ENCODE measurements around the gene MFN2. TPM values are rescaled to one million over a fixed set of nuclear protein-coding genes. Genes with fewer than 3 reads are reported as not detected.

MFN2 gene
- total and polyA plus RNA-seq, 2 experiments from 2014 or later, result 48.0 to 57.9 TPM

DNA sequence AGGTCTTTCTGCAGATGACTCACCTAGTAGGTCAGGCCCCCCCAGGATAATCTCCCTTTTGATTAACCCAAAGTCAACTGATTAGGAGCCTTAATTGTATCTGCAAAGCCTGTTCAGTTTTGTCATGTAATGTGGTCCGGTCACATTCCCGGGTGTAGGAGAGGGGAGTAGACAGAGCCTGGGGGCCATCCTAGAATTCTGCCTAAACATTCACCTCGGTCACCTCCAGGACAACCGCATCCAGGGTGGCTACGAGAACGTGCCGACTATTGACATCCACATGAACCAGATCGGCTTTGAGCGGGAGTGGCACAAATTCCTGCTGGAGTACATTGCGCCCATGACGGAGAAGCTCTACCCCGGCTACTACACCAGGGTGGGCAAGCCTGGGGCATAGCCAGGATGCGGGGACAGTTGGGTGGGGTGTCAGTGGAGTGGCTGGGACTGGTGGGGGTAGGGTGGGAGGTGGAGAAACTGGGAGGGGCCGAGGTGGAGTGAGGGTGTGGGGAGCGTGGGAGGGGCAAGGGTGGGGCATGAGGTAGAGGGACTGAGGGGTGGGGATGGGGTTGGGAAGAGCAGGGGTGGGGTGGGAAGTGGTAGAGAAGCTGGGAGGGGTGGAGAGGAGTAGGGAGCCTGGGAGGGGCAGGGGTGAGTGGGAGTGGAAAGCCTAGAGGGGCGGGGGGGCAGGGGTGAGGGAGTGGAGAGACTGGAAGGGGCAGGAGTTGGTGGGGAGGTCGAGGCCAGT lies 9.6 kb upstream of the MFN2 start:
- H3K4me3 ChIP-seq, result no peak overlapping the region
- H3K9me2 ChIP-seq (ENCODE audit: insufficient read depth), result no peaks in the 10 kb centered on the region
- no peak overlapping the region for H3K4me2 ChIP-seq (ENCODE audit: unreplicated experiment)
- 89 to 94% methylated on average over 13 to 17 of the region's 17 CpGs for WGBS, 2 experiments (ENCODE audit: low coverage in 1 of 2, low lambda C conversion rate in 2 of 2, missing lambda C conversion rate in 2 of 2)
- TF ChIP-seq EZH2phosphoT487 (IDR thresholded peaks at IDR 0.05; ENCODE audit: insufficient read depth, low read depth), result no peak
- TF ChIP-seq EZH2 (IDR thresholded peaks at IDR 0.05; ENCODE audit: insufficient read depth, poor library complexity, severe bottlenecking), result no peak
- no peaks in the 10 kb centered on the region for H3K79me2 ChIP-seq (ENCODE audit: insufficient read depth)
- H3K27me3 ChIP-seq (replicated peaks; ENCODE audit: insufficient read depth), result no peaks in the 10 kb centered on the region
- no peak overlapping the region for H3K9ac ChIP-seq
- no peaks in the 10 kb centered on the region for H3K9me3 ChIP-seq (ENCODE audit: low read depth)
- H3F3A ChIP-seq (ENCODE audit: insufficient read depth), result 0 out of 2 replicates have a peak, but pooled peaks cover 2% of the 10 kb centered on the region
- no peaks in the 10 kb centered on the region for H3K4me1 ChIP-seq (ENCODE audit: insufficient read depth)
- peaks cover 39% of the 10 kb centered on the region for H3K36me3 ChIP-seq (ENCODE audit: low read depth)
- no peaks in the 10 kb centered on the region for H4K20me1 ChIP-seq (ENCODE audit: insufficient read depth)
- H3K27ac ChIP-seq, result no peak overlapping the region
- DNase-seq, result no peak
- no peak overlapping the region for H2AFZ ChIP-seq
- in situ Hi-C loops (cut with MboI), result no loop called here

GRCh38 chr1:11977625-11978024 lies 2.6 kb upstream of the MFN2 start:
- Histone ChIP-seq H3K79me2 (ENCODE audit: insufficient read depth) (peaks cover 22% of the 10 kb centered on the region), H3K9ac (no peak overlapping the region), H3K4me1 (ENCODE audit: insufficient read depth) (peaks cover 41% of the 10 kb centered on the region), H3K27me3 (replicated peaks; ENCODE audit: insufficient read depth) (no peaks in the 10 kb centered on the region), H3K4me2 (ENCODE audit: unreplicated experiment) (peak overlapping the region; percentile 26), H3K9me3 (ENCODE audit: low read depth) (no peaks in the 10 kb centered on the region), H4K20me1 (ENCODE audit: insufficient read depth) (no peaks in the 10 kb centered on the region), H3K4me3 (no peak overlapping the region), H3F3A (ENCODE audit: insufficient read depth) (peaks cover 42% of the 10 kb centered on the region), H3K9me2 (ENCODE audit: insufficient read depth) (no peaks in the 10 kb centered on the region), H2AFZ (no peak overlapping the region), H3K36me3 (ENCODE audit: low read depth) (peaks cover 24% of the 10 kb centered on the region), H3K27ac (peak overlapping the region; percentile 27)
- TF ChIP-seq EZH2phosphoT487 (IDR thresholded peaks at IDR 0.05; ENCODE audit: insufficient read depth, low read depth) (no peak), EZH2 (IDR thresholded peaks at IDR 0.05; ENCODE audit: insufficient read depth, poor library complexity, severe bottlenecking) (no peak)
- in situ Hi-C loops (cut with MboI), result no loop called here
- DNase-seq, result peak; percentile 82
- 4 to 7% methylated on average over 3 of the region's 3 CpGs for WGBS, 2 experiments (ENCODE audit: low coverage in 1 of 2, low lambda C conversion rate in 2 of 2, missing lambda C conversion rate in 2 of 2)

DNA sequence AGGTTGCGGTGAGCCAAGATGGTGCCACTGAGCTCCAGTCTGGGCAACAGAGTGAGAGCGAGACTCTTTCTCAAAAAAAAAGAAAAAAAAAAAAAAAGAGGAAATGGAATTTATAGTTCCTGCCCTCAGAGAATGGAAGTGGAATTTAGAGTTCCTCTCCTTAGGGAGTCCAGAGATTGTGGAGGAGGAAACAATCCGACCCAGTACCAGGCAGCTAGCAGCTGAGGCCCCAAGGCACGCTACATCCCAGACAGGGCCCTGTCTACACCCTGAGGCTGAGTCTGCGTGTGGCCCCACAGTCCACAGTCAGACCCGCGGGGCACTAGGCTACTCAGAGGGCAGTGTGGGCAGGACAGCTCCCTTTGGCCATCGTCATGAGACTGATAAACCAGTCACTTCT lies 1.9 kb upstream of the MFN2 start:
- Histone ChIP-seq H3K4me2 (ENCODE audit: unreplicated experiment) (no peak overlapping the region), H2AFZ (no peak overlapping the region)
- WGBS, 2 experiments (ENCODE audit: low coverage in 1 of 2, low lambda C conversion rate in 2 of 2, missing lambda C conversion rate in 2 of 2), result 96 to 97% methylated on average over 8 of the region's 8 CpGs

GRCh38 chr1:11979028-11979850 lies 1.0 kb upstream of the MFN2 start:
- peaks cover 19% of the 10 kb centered on the region for H3K36me3 ChIP-seq (ENCODE audit: low read depth)
- peaks cover 42% of the 10 kb centered on the region for H3F3A ChIP-seq (ENCODE audit: insufficient read depth)
- DNase-seq, result peak; percentile 90
- in situ Hi-C loops (cut with MboI), result no loop called here
- peak overlapping the region; percentile 76 for H2AFZ ChIP-seq
- 2 to 4% methylated on average over 29 of the region's 29 CpGs for WGBS, 2 experiments (ENCODE audit: low coverage in 1 of 2, low lambda C conversion rate in 2 of 2, missing lambda C conversion rate in 2 of 2)
- H3K9me3 ChIP-seq (ENCODE audit: low read depth), result no peaks in the 10 kb centered on the region
- peaks cover 41% of the 10 kb centered on the region for H3K4me1 ChIP-seq (ENCODE audit: insufficient read depth)
- peak overlapping the region; percentile 71 for H3K4me2 ChIP-seq (ENCODE audit: unreplicated experiment)
- H3K9ac ChIP-seq, result peak overlapping the region; percentile 96
- no peak for TF ChIP-seq EZH2 (IDR thresholded peaks at IDR 0.05; ENCODE audit: insufficient read depth, poor library complexity, severe bottlenecking)
- no peak for TF ChIP-seq EZH2phosphoT487 (IDR thresholded peaks at IDR 0.05; ENCODE audit: insufficient read depth, low read depth)
- peak overlapping the region; percentile 87 for H3K4me3 ChIP-seq
- no peaks in the 10 kb centered on the region for H3K9me2 ChIP-seq (ENCODE audit: insufficient read depth)
- peak overlapping the region; percentile 84 for H3K27ac ChIP-seq
- peaks cover 38% of the 10 kb centered on the region for H3K79me2 ChIP-seq (ENCODE audit: insufficient read depth)
- no peaks in the 10 kb centered on the region for H3K27me3 ChIP-seq (replicated peaks; ENCODE audit: insufficient read depth)
- no peaks in the 10 kb centered on the region for H4K20me1 ChIP-seq (ENCODE audit: insufficient read depth)

More for the DNA sequence above, 1.9 kb upstream of the MFN2 start:
- Histone ChIP-seq H3K4me1 (ENCODE audit: insufficient read depth) (peaks cover 41% of the 10 kb centered on the region), H3K79me2 (ENCODE audit: insufficient read depth) (peaks cover 29% of the 10 kb centered on the region), H3K36me3 (ENCODE audit: low read depth) (peaks cover 27% of the 10 kb centered on the region), H3K27ac (peak overlapping the region; percentile 27; the same call in 1 of the 2 replicates), H3K9me2 (ENCODE audit: insufficient read depth) (no peaks in the 10 kb centered on the region), H3K9ac (no peak overlapping the region), H3F3A (ENCODE audit: insufficient read depth) (peaks cover 42% of the 10 kb centered on the region), H3K9me3 (ENCODE audit: low read depth) (no peaks in the 10 kb centered on the region), H3K4me3 (no peak overlapping the region), H3K27me3 (replicated peaks; ENCODE audit: insufficient read depth) (no peaks in the 10 kb centered on the region), H4K20me1 (ENCODE audit: insufficient read depth) (no peaks in the 10 kb centered on the region)
- in situ Hi-C loops (cut with MboI), result no loop called here
- TF ChIP-seq EZH2 (IDR thresholded peaks at IDR 0.05; ENCODE audit: insufficient read depth, poor library complexity, severe bottlenecking) (no peak), EZH2phosphoT487 (IDR thresholded peaks at IDR 0.05; ENCODE audit: insufficient read depth, low read depth) (no peak)
- DNase-seq, result no peak

All from GM23248 (cell line).